Nephron progenitor cell (in vitro differentiated cells): ENCODE measurements around the gene TMED7.
"Not testable (repeated sequence)": the region's sequence is repeated elsewhere in the genome, so short reads cannot be mapped to it uniquely, and the experiment has no call there.

ENCODE experiments used
- DNase-seq: peaks from one replicate; pipeline ENCODE4 v3.0.0; 2021
- H3K27ac Mint-ChIP-seq: 2 replicates; pipeline ENCODE4 v1.8.0; 2021; ENCODE audit warnings: mild to moderate bottlenecking, moderate library complexity, mixed read lengths
- H3K27me3 Mint-ChIP-seq: 2 replicates; pipeline ENCODE4 v1.8.0; 2021; ENCODE audit warnings: mild to moderate bottlenecking, low read depth, mixed read lengths; ENCODE audit not compliant: poor library complexity
- H3K36me3 Mint-ChIP-seq: 2 replicates; pipeline ENCODE4 v1.8.0; 2021; ENCODE audit warnings: low read depth, mixed read lengths
- H3K4me1 Mint-ChIP-seq: 2 replicates; pipeline ENCODE4 v1.8.0; 2021; ENCODE audit warnings: mixed read lengths
- H3K4me3 Mint-ChIP-seq: 2 replicates; pipeline ENCODE4 v1.8.0; 2021; ENCODE audit warnings: mild to moderate bottlenecking, moderate library complexity, mixed read lengths
- H3K9me3 Mint-ChIP-seq: 2 replicates; pipeline ENCODE4 v1.8.0; 2021; ENCODE audit warnings: mild to moderate bottlenecking, moderate library complexity, mixed read lengths
- CTCF ChIP-seq: fragments of 200-600 bp; sonication (generic); IDR thresholded peaks from 2 replicates; pipeline ENCODE4 v1.5.0; 2021; ENCODE audit warnings: antibody characterized with exemption

Gene TMED7

GRCh38 chr5:115625579-115626444, at the start of gene TMED7:
TSS of gene TMED7 (minus strand) at chr5:115626036. CDS start at chr5:115625792, 244 bp downstream.
- H3K36me3 Mint-ChIP-seq, result no peaks in the 10 kb centered on the region
- H3K27ac Mint-ChIP-seq, result peak within 1 kb of the TSS; percentile 99
- H3K9me3 Mint-ChIP-seq, result no peaks in the 10 kb centered on the region
- H3K4me1 Mint-ChIP-seq, result peaks cover 14% of the 10 kb centered on the region
- H3K27me3 Mint-ChIP-seq, result no peaks in the 10 kb centered on the region
- H3K4me3 Mint-ChIP-seq, result no peak within 1 kb of the TSS
- TF ChIP-seq CTCF, result no peak
- DNase-seq, result peak; percentile 99

- not testable (repeated sequence) for H3K36me3 Mint-ChIP-seq, H3K27me3 Mint-ChIP-seq, H3K4me1 Mint-ChIP-seq, H3K27ac Mint-ChIP-seq, DNase-seq, H3K4me3 Mint-ChIP-seq
- H3K9me3 Mint-ChIP-seq, result peaks cover 22% of the 10 kb centered on the region
Observed at GRCh38 chr5:115674782-115675181, 48.9 kb upstream of the TMED7 start.

- Mint-ChIP-seq H3K4me3 (no peak overlapping the region), H3K9me3 (peaks cover 32% of the 10 kb centered on the region)
- TF ChIP-seq CTCF, result no peak
Observed at GRCh38 chr5:115673596-115673995, 47.8 kb upstream of the TMED7 start.

GRCh38 chr5:115671939-115672338, 46.1 kb upstream of the TMED7 start:
- no peak for TF ChIP-seq CTCF
- Mint-ChIP-seq H3K27ac (no peak overlapping the region), H3K27me3 (no peaks in the 10 kb centered on the region), H3K9me3 (peaks cover 48% of the 10 kb centered on the region), H3K4me3 (no peak overlapping the region), H3K4me1 (no peaks in the 10 kb centered on the region), H3K36me3 (peaks cover 4% of the 10 kb centered on the region)
- no peak for DNase-seq

More at GRCh38 chr5:115673596-115673995, 47.8 kb upstream of the TMED7 start:
- no peaks in the 10 kb centered on the region for H3K4me1 Mint-ChIP-seq
- H3K36me3 Mint-ChIP-seq, result no peaks in the 10 kb centered on the region
- no peak overlapping the region for H3K27ac Mint-ChIP-seq
- no peak for DNase-seq
- no peaks in the 10 kb centered on the region for H3K27me3 Mint-ChIP-seq

GRCh38 chr5:115666023-115666422, 40.2 kb upstream of the TMED7 start:
- peaks cover 3% of the 10 kb centered on the region for H3K27me3 Mint-ChIP-seq
- no peak overlapping the region for H3K27ac Mint-ChIP-seq
- no peak for DNase-seq
- H3K9me3 Mint-ChIP-seq, result peaks cover 38% of the 10 kb centered on the region
- peaks cover 4% of the 10 kb centered on the region for H3K36me3 Mint-ChIP-seq
- H3K4me1 Mint-ChIP-seq, result peaks cover 5% of the 10 kb centered on the region
- H3K4me3 Mint-ChIP-seq, result no peak overlapping the region
- TF ChIP-seq CTCF, result no peak

GRCh38 chr5:115661563-115661962, 35.7 kb upstream of the TMED7 start:
- Mint-ChIP-seq H3K4me3 (no peak overlapping the region), H3K27ac (no peak overlapping the region), H3K9me3 (peaks cover 8% of the 10 kb centered on the region), H3K4me1 (peaks cover 6% of the 10 kb centered on the region), H3K36me3 (no peaks in the 10 kb centered on the region), H3K27me3 (peaks cover 5% of the 10 kb centered on the region)
- DNase-seq, result no peak
- no peak for TF ChIP-seq CTCF
